GM10266 (cell line): Measurements from ENCODE around the gene SLC1A2.

Experiments
- DNase-seq: peaks from one replicate; pipeline ENCODE4 v3.0.0; 2012; ENCODE audit errors: extremely low spot score
- CTCF ChIP-seq: IDR thresholded peaks from 2 replicates; pipeline ENCODE4 v1.5.1; 2012; ENCODE audit warnings: mild to moderate bottlenecking, low read depth; ENCODE audit not compliant: control insufficient read depth, insufficient read depth; ENCODE audit errors: missing control alignments

SLC1A2 gene

GRCh38 chr11:35204614-35205013 is 214.7 kb downstream of the SLC1A2 start:
- no peak for TF ChIP-seq CTCF
- no peak for DNase-seq
